SU-DHL-6 (cell line): ENCODE measurements around the gene ARL4D.

Experiments used
- H2AFZ ChIP-seq: fragments of 200-600 bp; sonication (generic); 2 replicates; pipeline ENCODE4 v1.6.1; 2014; ENCODE audit warnings: low read depth, mild to moderate bottlenecking, moderate library complexity, mixed read lengths, antibody characterized with exemption, low read length; ENCODE audit not compliant: severe bottlenecking
- H3F3A ChIP-seq: fragments of 200-600 bp; shearing (Covaris generic); 2 replicates; pipeline ENCODE4 v1.6.0; 2016; ENCODE audit warnings: antibody characterized with exemption, mild to moderate bottlenecking; ENCODE audit not compliant: insufficient read depth
- H3K27ac ChIP-seq: fragments of 200-600 bp; sonication (generic); 2 replicates; pipeline ENCODE4 v1.5.1; 2016; ENCODE audit warnings: low read depth, mild to moderate bottlenecking, low read length, moderate library complexity, mixed read lengths
- H3K27me3 ChIP-seq: fragments of 200-600 bp; sonication (generic), shearing (Covaris generic); 2 replicates; pipeline ENCODE4 v1.6.0; 2014; ENCODE audit warnings: mild to moderate bottlenecking, low read length
- H3K36me3 ChIP-seq: fragments of 200-600 bp; sonication (generic); 2 replicates; pipeline ENCODE4 v1.6.1; 2014; ENCODE audit warnings: mild to moderate bottlenecking, low read length, mixed read lengths
- H3K4me2 ChIP-seq: fragments of 300-600, 200-600 bp; shearing (Covaris generic), sonication (generic); 2 replicates; pipeline ENCODE4 v1.6.0; 2014; ENCODE audit warnings: low read length, low read depth, mild to moderate bottlenecking; ENCODE audit not compliant: poor library complexity, severe bottlenecking
- H3K4me3 ChIP-seq: fragments of 200-600 bp; sonication (generic); 2 replicates; pipeline ENCODE4 v1.5.1; 2014; ENCODE audit warnings: antibody characterized with exemption, low read length, mild to moderate bottlenecking, mixed read lengths; ENCODE audit not compliant: insufficient read depth, poor library complexity, severe bottlenecking
- H3K79me2 ChIP-seq: fragments of 200-600 bp; sonication (generic); 2 replicates; pipeline ENCODE4 v1.6.1; 2014; ENCODE audit warnings: mild to moderate bottlenecking, low read length, moderate library complexity; ENCODE audit not compliant: insufficient read depth
- H3K9ac ChIP-seq: fragments of 200-600 bp; sonication (generic); 2 replicates; pipeline ENCODE4 v1.7.0; 2014; ENCODE audit warnings: mild to moderate bottlenecking, low read length
- H3K9me2 ChIP-seq: fragments of 200-600 bp; sonication (generic); replicated peaks from 2 replicates; pipeline ENCODE4 v1.6.1; 2014; ENCODE audit warnings: low read length; ENCODE audit not compliant: insufficient read depth
- H3K9me3 ChIP-seq: fragments of 200-600 bp; sonication (generic); 2 replicates; pipeline ENCODE4 v1.6.1; 2014; ENCODE audit warnings: low read length, mixed read lengths; ENCODE audit not compliant: insufficient read depth
- H4K20me1 ChIP-seq: fragments of 200-600 bp; sonication (generic); 2 replicates; pipeline ENCODE4 v1.6.1; 2014; ENCODE audit warnings: low read depth, mild to moderate bottlenecking, antibody characterized with exemption, low read length, moderate library complexity, mixed read lengths
- EZH2phosphoT487 ChIP-seq: fragments of 200-600 bp; sonication (generic), shearing (Covaris generic); conservative IDR thresholded peaks from 2 replicates; pipeline ENCODE4 v1.6.1; 2018; ENCODE audit warnings: mild to moderate bottlenecking, antibody characterized with exemption, low read length, moderate library complexity, mixed read lengths
- TF ChIP-seq, protein P1 (sequence below): fragments of 200-600 bp; sonication (generic); IDR thresholded peaks from one replicate; pipeline ENCODE4 v1.5.1; 2017; ENCODE audit warnings: antibody characterized with exemption, mild to moderate bottlenecking, low read length, moderate library complexity; ENCODE audit not compliant: insufficient read depth, poor library complexity, severe bottlenecking

The ARL4D gene

GRCh38 chr17:43430936-43431713 lies 32.3 kb downstream of the ARL4D start:
- H3K4me3 ChIP-seq = no peak overlapping the region
- H3K27ac ChIP-seq = no peak overlapping the region
- H2AFZ ChIP-seq = no peak overlapping the region
- no peak for TF ChIP-seq EZH2phosphoT487
- TF ChIP-seq, protein P1, sequence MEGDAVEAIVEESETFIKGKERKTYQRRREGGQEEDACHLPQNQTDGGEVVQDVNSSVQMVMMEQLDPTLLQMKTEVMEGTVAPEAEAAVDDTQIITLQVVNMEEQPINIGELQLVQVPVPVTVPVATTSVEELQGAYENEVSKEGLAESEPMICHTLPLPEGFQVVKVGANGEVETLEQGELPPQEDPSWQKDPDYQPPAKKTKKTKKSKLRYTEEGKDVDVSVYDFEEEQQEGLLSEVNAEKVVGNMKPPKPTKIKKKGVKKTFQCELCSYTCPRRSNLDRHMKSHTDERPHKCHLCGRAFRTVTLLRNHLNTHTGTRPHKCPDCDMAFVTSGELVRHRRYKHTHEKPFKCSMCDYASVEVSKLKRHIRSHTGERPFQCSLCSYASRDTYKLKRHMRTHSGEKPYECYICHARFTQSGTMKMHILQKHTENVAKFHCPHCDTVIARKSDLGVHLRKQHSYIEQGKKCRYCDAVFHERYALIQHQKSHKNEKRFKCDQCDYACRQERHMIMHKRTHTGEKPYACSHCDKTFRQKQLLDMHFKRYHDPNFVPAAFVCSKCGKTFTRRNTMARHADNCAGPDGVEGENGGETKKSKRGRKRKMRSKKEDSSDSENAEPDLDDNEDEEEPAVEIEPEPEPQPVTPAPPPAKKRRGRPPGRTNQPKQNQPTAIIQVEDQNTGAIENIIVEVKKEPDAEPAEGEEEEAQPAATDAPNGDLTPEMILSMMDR = no peak
- no peak overlapping the region for H3K9ac ChIP-seq
- no peaks in the 10 kb centered on the region for H3K36me3 ChIP-seq
- H3K4me2 ChIP-seq = no peak overlapping the region
- H3K79me2 ChIP-seq = no peaks in the 10 kb centered on the region
- no peaks in the 10 kb centered on the region for H3K27me3 ChIP-seq
- no peaks in the 10 kb centered on the region for H3K9me2 ChIP-seq
- no peaks in the 10 kb centered on the region for H3F3A ChIP-seq
- no peaks in the 10 kb centered on the region for H4K20me1 ChIP-seq
- no peaks in the 10 kb centered on the region for H3K9me3 ChIP-seq

- TF ChIP-seq, protein P1 = no peak
- no peak for TF ChIP-seq EZH2phosphoT487
- no peak overlapping the region for H3K4me2 ChIP-seq
- H3K27me3 ChIP-seq = no peaks in the 10 kb centered on the region
- no peaks in the 10 kb centered on the region for H3K9me3 ChIP-seq
- no peak overlapping the region for H3K4me3 ChIP-seq
- no peaks in the 10 kb centered on the region for H3K36me3 ChIP-seq
- no peak overlapping the region for H3K27ac ChIP-seq
- no peak overlapping the region for H2AFZ ChIP-seq
- H3K79me2 ChIP-seq = no peaks in the 10 kb centered on the region
- no peaks in the 10 kb centered on the region for H4K20me1 ChIP-seq
- H3K9ac ChIP-seq = no peak overlapping the region
- no peaks in the 10 kb centered on the region for H3F3A ChIP-seq
- H3K9me2 ChIP-seq = no peaks in the 10 kb centered on the region
Measured at GRCh38 chr17:43431714-43432523, 33.1 kb downstream of the ARL4D start.

GRCh38 chr17:43434902-43435319 lies 36.1 kb downstream of the ARL4D start:
- H2AFZ ChIP-seq = no peak overlapping the region
- no peak overlapping the region for H3K27ac ChIP-seq

More at GRCh38 chr17:43434902-43435319, 36.1 kb downstream of the ARL4D start:
- TF ChIP-seq, protein P1 = no peak
- no peak for TF ChIP-seq EZH2phosphoT487
- no peaks in the 10 kb centered on the region for H3K9me3 ChIP-seq
- no peaks in the 10 kb centered on the region for H3F3A ChIP-seq
- H3K36me3 ChIP-seq = no peaks in the 10 kb centered on the region
- no peak overlapping the region for H3K4me2 ChIP-seq
- H3K9ac ChIP-seq = no peak overlapping the region
- no peaks in the 10 kb centered on the region for H4K20me1 ChIP-seq
- H3K9me2 ChIP-seq = no peaks in the 10 kb centered on the region
- no peak overlapping the region for H3K4me3 ChIP-seq
- H3K79me2 ChIP-seq = no peaks in the 10 kb centered on the region
- no peaks in the 10 kb centered on the region for H3K27me3 ChIP-seq
